ENCODE results near the gene PAK1. TPM values are rescaled to one million over a fixed set of nuclear protein-coding genes. Genes with fewer than 3 reads are reported as not detected.

PAK1 gene
- polyA plus RNA-seq, 1 donor = 81.0 TPM

DNA sequence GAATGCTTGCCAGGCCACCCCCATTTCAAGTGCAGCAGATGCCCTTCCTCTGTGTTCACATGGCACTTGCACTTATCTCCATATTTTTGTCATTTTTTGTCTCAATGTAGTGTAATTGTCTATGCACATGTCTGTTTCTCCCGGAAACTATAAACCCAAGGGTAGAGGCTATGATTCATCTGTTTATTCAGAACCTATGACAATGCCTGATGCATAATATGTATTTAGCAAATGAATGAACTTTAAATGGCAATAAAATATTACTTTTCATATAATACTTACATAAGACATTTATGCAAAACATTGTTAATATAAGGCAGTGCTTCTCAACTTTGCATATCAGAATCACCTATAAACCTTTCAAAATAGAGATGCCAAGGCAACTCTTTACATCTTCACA, 6.7 kb downstream of the PAK1 start:
- Histone ChIP-seq H3K27ac (ENCODE audit: low read length) (no peak overlapping the region), H3K4me1 (ENCODE audit: control insufficient read depth, insufficient read depth, low read length) (peaks cover 36% of the 10 kb centered on the region), H3K9me3 (ENCODE audit: control insufficient read depth, low read depth, low read length) (no peaks in the 10 kb centered on the region), H3K27me3 (ENCODE audit: control insufficient read depth, insufficient read depth, low read length) (no peaks in the 10 kb centered on the region), H3K36me3 (ENCODE audit: control insufficient read depth, insufficient read depth, low read length) (no peaks in the 10 kb centered on the region), H3K4me3 (ENCODE audit: low read length) (no peak overlapping the region)
- 80% methylated on average over 1 of the region's 1 CpG for WGBS (ENCODE audit: insufficient coverage, low lambda C conversion rate)
- DNase-seq = no peak

DNA sequence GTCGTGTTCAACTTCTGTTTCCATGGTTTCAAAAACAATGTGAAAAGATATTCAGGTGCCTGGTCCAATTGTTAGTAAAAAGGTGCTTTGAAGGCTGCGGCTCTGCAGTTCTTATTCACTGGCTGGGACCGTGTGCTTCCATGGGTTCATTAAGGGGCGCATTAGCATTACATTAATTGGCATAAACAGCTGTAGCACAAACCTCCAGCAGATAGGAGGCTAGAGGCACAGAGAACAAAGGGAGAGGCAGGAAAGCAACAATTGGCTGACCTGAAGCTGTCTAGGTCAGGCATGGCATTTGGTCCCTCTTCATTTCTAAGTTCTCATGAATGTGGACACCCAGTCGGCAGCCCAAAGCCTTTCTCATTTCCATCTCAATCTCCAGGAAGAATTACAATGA, 16.6 kb downstream of the PAK1 start:
- Histone ChIP-seq H3K4me1 (ENCODE audit: control insufficient read depth, insufficient read depth, low read length) (peaks cover 8% of the 10 kb centered on the region), H3K27ac (ENCODE audit: low read length) (no peak overlapping the region), H3K27me3 (ENCODE audit: control insufficient read depth, insufficient read depth, low read length) (no peaks in the 10 kb centered on the region), H3K9me3 (ENCODE audit: control insufficient read depth, low read depth, low read length) (no peaks in the 10 kb centered on the region), H3K36me3 (ENCODE audit: control insufficient read depth, insufficient read depth, low read length) (peaks cover under 1% of the 10 kb centered on the region), H3K4me3 (ENCODE audit: low read length) (no peak overlapping the region)
- no CpG with 5 or more reads among the region's 5 CpGs for WGBS (ENCODE audit: insufficient coverage, low lambda C conversion rate)
- no peak for DNase-seq

- Histone ChIP-seq H3K27me3 (ENCODE audit: control insufficient read depth, insufficient read depth, low read length) (no peaks in the 10 kb centered on the region), H3K36me3 (ENCODE audit: control insufficient read depth, insufficient read depth, low read length) (peaks cover 4% of the 10 kb centered on the region), H3K4me3 (ENCODE audit: low read length) (no peak overlapping the region), H3K9me3 (ENCODE audit: control insufficient read depth, low read depth, low read length) (no peaks in the 10 kb centered on the region), H3K27ac (ENCODE audit: low read length) (no peak overlapping the region), H3K4me1 (ENCODE audit: control insufficient read depth, insufficient read depth, low read length) (peaks cover 8% of the 10 kb centered on the region)
- DNase-seq = no peak
Measured at GRCh38 chr11:77455740-77456139, 18.2 kb downstream of the PAK1 start.

DNA sequence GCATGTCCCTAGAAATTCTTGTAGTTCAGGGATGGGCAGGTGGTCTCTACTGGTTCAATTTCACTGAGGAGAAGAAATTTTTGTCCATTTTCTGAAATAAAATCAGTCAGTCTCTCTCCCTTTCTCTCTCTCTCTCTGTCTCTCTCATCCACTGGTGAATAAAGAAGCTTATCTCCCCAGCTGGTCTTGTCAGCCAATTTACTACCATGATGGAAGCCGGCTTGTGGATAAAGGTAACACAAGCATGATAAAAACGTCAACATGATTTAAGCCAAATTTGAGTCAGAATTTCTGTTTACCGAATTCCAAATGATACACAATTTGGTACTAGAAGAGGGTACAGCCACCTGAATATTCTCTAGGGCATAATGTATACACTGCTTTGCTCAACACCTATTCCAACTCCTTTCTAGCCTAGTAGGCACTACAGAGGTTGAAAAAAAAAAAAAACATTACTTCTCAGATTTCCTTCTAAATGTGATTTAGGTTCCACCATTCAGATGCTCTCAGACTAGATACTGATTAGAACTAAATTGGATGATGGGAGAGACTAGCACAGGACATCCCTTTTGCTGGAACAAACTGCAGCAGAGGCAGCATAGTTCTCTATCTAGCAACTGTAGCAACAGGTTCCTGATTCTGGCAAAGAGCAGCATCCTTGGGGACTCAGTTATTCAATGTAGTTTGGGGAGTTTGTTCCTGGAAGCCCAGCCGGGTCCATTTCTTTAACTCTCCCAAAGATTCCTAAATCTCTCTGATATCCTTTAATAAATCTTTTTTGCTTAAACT, 18.8 kb downstream of the PAK1 start:
- Histone ChIP-seq H3K36me3 (ENCODE audit: control insufficient read depth, insufficient read depth, low read length) (peaks cover 4% of the 10 kb centered on the region), H3K4me3 (ENCODE audit: low read length) (no peak overlapping the region), H3K27ac (ENCODE audit: low read length) (no peak overlapping the region), H3K9me3 (ENCODE audit: control insufficient read depth, low read depth, low read length) (no peaks in the 10 kb centered on the region), H3K27me3 (ENCODE audit: control insufficient read depth, insufficient read depth, low read length) (no peaks in the 10 kb centered on the region), H3K4me1 (ENCODE audit: control insufficient read depth, insufficient read depth, low read length) (peaks cover 8% of the 10 kb centered on the region)
- WGBS (ENCODE audit: insufficient coverage, low lambda C conversion rate) = 70% methylated on average over 3 of the region's 4 CpGs
- DNase-seq = no peak

- Histone ChIP-seq H3K27ac (ENCODE audit: low read length) (no peak overlapping the region), H3K9me3 (ENCODE audit: control insufficient read depth, low read depth, low read length) (no peaks in the 10 kb centered on the region), H3K4me3 (ENCODE audit: low read length) (no peak overlapping the region), H3K27me3 (ENCODE audit: control insufficient read depth, insufficient read depth, low read length) (no peaks in the 10 kb centered on the region), H3K4me1 (ENCODE audit: control insufficient read depth, insufficient read depth, low read length) (peaks cover 14% of the 10 kb centered on the region), H3K36me3 (ENCODE audit: control insufficient read depth, insufficient read depth, low read length) (peaks cover 4% of the 10 kb centered on the region)
- 80% methylated on average over 1 of the region's 1 CpG for WGBS (ENCODE audit: insufficient coverage, low lambda C conversion rate)
- DNase-seq = no peak
Measured at GRCh38 chr11:77450227-77450626, 23.7 kb downstream of the PAK1 start.

- H3K4me3 ChIP-seq (ENCODE audit: low read length) = no peak overlapping the region
- peaks cover 4% of the 10 kb centered on the region for H3K36me3 ChIP-seq (ENCODE audit: control insufficient read depth, insufficient read depth, low read length)
- no peak for DNase-seq
- H3K9me3 ChIP-seq (ENCODE audit: control insufficient read depth, low read depth, low read length) = no peaks in the 10 kb centered on the region
- H3K4me1 ChIP-seq (ENCODE audit: control insufficient read depth, insufficient read depth, low read length) = peaks cover 18% of the 10 kb centered on the region
- H3K27ac ChIP-seq (ENCODE audit: low read length) = no peak overlapping the region
- 100% methylated on average over 1 of the region's 1 CpG for WGBS (ENCODE audit: insufficient coverage, low lambda C conversion rate)
- no peaks in the 10 kb centered on the region for H3K27me3 ChIP-seq (ENCODE audit: control insufficient read depth, insufficient read depth, low read length)
Measured at GRCh38 chr11:77449784-77450183, 24.1 kb downstream of the PAK1 start.

DNA sequence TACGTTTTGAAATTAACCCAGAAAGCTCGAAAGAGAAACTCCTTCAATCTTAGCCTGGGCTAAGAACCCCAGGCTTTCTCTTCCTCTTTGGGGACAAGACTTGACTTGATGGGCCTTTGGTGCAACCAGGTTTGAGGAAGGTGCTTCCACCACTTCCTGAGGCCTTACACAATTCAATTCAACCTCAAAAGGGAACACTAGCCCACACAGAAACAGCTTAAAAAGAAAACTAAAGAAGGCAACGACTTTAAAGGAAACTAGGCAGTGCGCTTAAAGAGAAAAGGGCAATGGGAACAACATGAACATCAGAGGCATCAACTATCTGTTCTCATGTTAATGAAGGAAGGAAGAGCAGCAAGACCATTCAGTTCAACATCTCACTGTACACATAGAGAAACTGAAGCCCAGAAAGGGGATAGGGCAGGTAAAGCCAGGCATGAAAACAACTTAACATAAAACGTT, 24.8 kb downstream of the PAK1 start:
- Histone ChIP-seq H3K4me3 (ENCODE audit: low read length) (no peak overlapping the region), H3K9me3 (ENCODE audit: control insufficient read depth, low read depth, low read length) (no peaks in the 10 kb centered on the region), H3K36me3 (ENCODE audit: control insufficient read depth, insufficient read depth, low read length) (peaks cover 4% of the 10 kb centered on the region), H3K4me1 (ENCODE audit: control insufficient read depth, insufficient read depth, low read length) (peaks cover 20% of the 10 kb centered on the region), H3K27ac (ENCODE audit: low read length) (no peak overlapping the region), H3K27me3 (ENCODE audit: control insufficient read depth, insufficient read depth, low read length) (no peaks in the 10 kb centered on the region)
- 60% methylated on average over 1 of the region's 5 CpGs for WGBS (ENCODE audit: insufficient coverage, low lambda C conversion rate)
- DNase-seq = no peak

GRCh38 chr11:77448269-77448668, 25.6 kb downstream of the PAK1 start:
- WGBS (ENCODE audit: insufficient coverage, low lambda C conversion rate) = 100% methylated on average over 1 of the region's 2 CpGs
- Histone ChIP-seq H3K4me1 (ENCODE audit: control insufficient read depth, insufficient read depth, low read length) (peaks cover 20% of the 10 kb centered on the region), H3K36me3 (ENCODE audit: control insufficient read depth, insufficient read depth, low read length) (peaks cover 4% of the 10 kb centered on the region), H3K4me3 (ENCODE audit: low read length) (no peak overlapping the region), H3K27ac (ENCODE audit: low read length) (no peak overlapping the region), H3K9me3 (ENCODE audit: control insufficient read depth, low read depth, low read length) (no peaks in the 10 kb centered on the region), H3K27me3 (ENCODE audit: control insufficient read depth, insufficient read depth, low read length) (no peaks in the 10 kb centered on the region)
- no peak for DNase-seq

GRCh38 chr11:77446911-77447629, 26.8 kb downstream of the PAK1 start:
- DNase-seq = no peak
- peaks cover under 1% of the 10 kb centered on the region for H3K36me3 ChIP-seq (ENCODE audit: control insufficient read depth, insufficient read depth, low read length)
- H3K4me3 ChIP-seq (ENCODE audit: low read length) = no peak overlapping the region
- H3K27me3 ChIP-seq (ENCODE audit: control insufficient read depth, insufficient read depth, low read length) = no peaks in the 10 kb centered on the region
- no peak overlapping the region for H3K27ac ChIP-seq (ENCODE audit: low read length)
- WGBS (ENCODE audit: insufficient coverage, low lambda C conversion rate) = 70% methylated on average over 2 of the region's 8 CpGs
- peaks cover 20% of the 10 kb centered on the region for H3K4me1 ChIP-seq (ENCODE audit: control insufficient read depth, insufficient read depth, low read length)
- no peaks in the 10 kb centered on the region for H3K9me3 ChIP-seq (ENCODE audit: control insufficient read depth, low read depth, low read length)

DNA sequence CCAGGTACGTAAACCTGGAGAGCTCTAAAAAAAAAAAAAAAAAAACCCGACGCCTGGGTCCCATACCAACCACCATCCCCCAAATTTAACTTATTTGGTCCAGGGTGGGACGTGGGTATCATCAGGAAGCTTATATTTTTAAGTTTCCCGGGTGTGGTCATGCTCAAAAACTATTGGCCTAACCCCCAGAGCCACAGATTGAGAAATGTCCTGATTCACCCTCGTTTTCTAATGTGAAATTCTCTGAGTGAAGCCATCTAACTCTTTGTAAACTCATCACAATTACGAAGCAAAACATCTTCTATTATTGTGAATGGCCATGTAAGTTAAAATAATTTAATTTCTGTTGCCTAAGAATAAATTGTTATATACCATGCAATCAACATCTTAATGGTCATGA, 29.6 kb downstream of the PAK1 start:
- Histone ChIP-seq H3K36me3 (ENCODE audit: control insufficient read depth, insufficient read depth, low read length) (no peaks in the 10 kb centered on the region), H3K4me3 (ENCODE audit: low read length) (no peak overlapping the region), H3K4me1 (ENCODE audit: control insufficient read depth, insufficient read depth, low read length) (peaks cover 20% of the 10 kb centered on the region), H3K27me3 (ENCODE audit: control insufficient read depth, insufficient read depth, low read length) (no peaks in the 10 kb centered on the region), H3K27ac (ENCODE audit: low read length) (no peak overlapping the region), H3K9me3 (ENCODE audit: control insufficient read depth, low read depth, low read length) (no peaks in the 10 kb centered on the region)
- 100% methylated on average over 2 of the region's 7 CpGs for WGBS (ENCODE audit: insufficient coverage, low lambda C conversion rate)
- DNase-seq = no peak
